Memory B cell (primary cell): ENCODE data around the gene CRB2.

Source experiments
- ATAC-seq: fragments of 150-1000 bp; cut with Tn5 transposase; 2 replicates; pipeline ENCODE4 v1.10.0; 2021; ENCODE audit warnings: low read depth, mild to moderate bottlenecking, moderate library complexity
- DNase-seq, 2 donors: peaks; one replicate each; pipeline ENCODE4 v3.0.0; 2022; ENCODE audit warnings: low spot score in 2 of 2
- H3K27ac Mint-ChIP-seq: one replicate; pipeline ENCODE4 v1.8.0; 2022; ENCODE audit warnings: mild to moderate bottlenecking, moderate library complexity, mixed read lengths
- H3K27me3 Mint-ChIP-seq: one replicate; pipeline ENCODE4 v1.8.0; 2022; ENCODE audit warnings: mixed read lengths
- H3K36me3 Mint-ChIP-seq: one replicate; pipeline ENCODE4 v1.8.0; 2022; ENCODE audit warnings: mild to moderate bottlenecking, mixed read lengths
- H3K4me1 Mint-ChIP-seq: one replicate; pipeline ENCODE4 v1.8.0; 2022; ENCODE audit warnings: mixed read lengths
- H3K4me3 Mint-ChIP-seq: one replicate; pipeline ENCODE4 v1.8.0; 2022; ENCODE audit warnings: mild to moderate bottlenecking, moderate library complexity, mixed read lengths
- H3K9me3 Mint-ChIP-seq: one replicate; pipeline ENCODE4 v1.8.0; 2022; ENCODE audit warnings: mixed read lengths

The CRB2 gene

GRCh38 chr9:123360161-123361085 is 4.4 kb downstream of the CRB2 start:
- Mint-ChIP-seq H3K36me3 (no peaks in the 10 kb centered on the region), H3K27ac (no peak overlapping the region), H3K9me3 (no peaks in the 10 kb centered on the region), H3K4me3 (no peak overlapping the region), H3K4me1 (peaks cover 9% of the 10 kb centered on the region), H3K27me3 (peaks cover 9% of the 10 kb centered on the region)
- peak; percentile 85 for ATAC-seq
- peak; percentile 36 to 48 for DNase-seq

GRCh38 chr9:123361086-123361730 is 5.2 kb downstream of the CRB2 start:
- Mint-ChIP-seq H3K27ac (no peak overlapping the region), H3K4me3 (no peak overlapping the region), H3K27me3 (peaks cover 9% of the 10 kb centered on the region), H3K4me1 (peaks cover 9% of the 10 kb centered on the region), H3K36me3 (no peaks in the 10 kb centered on the region), H3K9me3 (no peaks in the 10 kb centered on the region)
- DNase-seq, result no peak
- ATAC-seq, result no peak

GRCh38 chr9:123361731-123362510 is 5.9 kb downstream of the CRB2 start:
- Mint-ChIP-seq H3K4me1 (peaks cover 9% of the 10 kb centered on the region), H3K27ac (no peak overlapping the region), H3K9me3 (no peaks in the 10 kb centered on the region), H3K27me3 (peaks cover 9% of the 10 kb centered on the region), H3K4me3 (no peak overlapping the region), H3K36me3 (no peaks in the 10 kb centered on the region)
- no peak for ATAC-seq
- no peak for DNase-seq

- Mint-ChIP-seq H3K36me3 (no peaks in the 10 kb centered on the region), H3K27ac (no peak overlapping the region), H3K9me3 (no peaks in the 10 kb centered on the region), H3K27me3 (peaks cover 14% of the 10 kb centered on the region), H3K4me1 (peaks cover 9% of the 10 kb centered on the region), H3K4me3 (no peak overlapping the region)
- DNase-seq (no peak), ATAC-seq (no peak)
Observed at GRCh38 chr9:123362856-123363255, 6.9 kb downstream of the CRB2 start.

GRCh38 chr9:123364241-123364824 is 8.3 kb downstream of the CRB2 start:
- Mint-ChIP-seq H3K36me3 (no peaks in the 10 kb centered on the region), H3K27ac (no peak overlapping the region)
- DNase-seq, result no peak

GRCh38 chr9:123365287-123365880 is 9.4 kb downstream of the CRB2 start:
- ATAC-seq, result no peak
- H3K9me3 Mint-ChIP-seq, result no peaks in the 10 kb centered on the region
- no peak overlapping the region for H3K27ac Mint-ChIP-seq
- no peak overlapping the region for H3K4me3 Mint-ChIP-seq
- H3K27me3 Mint-ChIP-seq, result peaks cover 17% of the 10 kb centered on the region
- no peak for DNase-seq
- peaks cover 6% of the 10 kb centered on the region for H3K4me1 Mint-ChIP-seq
- H3K36me3 Mint-ChIP-seq, result no peaks in the 10 kb centered on the region

More at GRCh38 chr9:123364241-123364824, 8.3 kb downstream of the CRB2 start:
- Mint-ChIP-seq H3K4me3 (no peak overlapping the region), H3K9me3 (no peaks in the 10 kb centered on the region), H3K4me1 (peaks cover 9% of the 10 kb centered on the region), H3K27me3 (peaks cover 16% of the 10 kb centered on the region)
- ATAC-seq, result no peak

- Mint-ChIP-seq H3K4me3 (no peak overlapping the region), H3K27ac (no peak overlapping the region), H3K27me3 (peaks cover 17% of the 10 kb centered on the region), H3K4me1 (peaks cover 6% of the 10 kb centered on the region), H3K9me3 (no peaks in the 10 kb centered on the region), H3K36me3 (peaks cover under 1% of the 10 kb centered on the region)
- ATAC-seq, result no peak
- no peak for DNase-seq
Observed at GRCh38 chr9:123365881-123366528, 10.0 kb downstream of the CRB2 start.

GRCh38 chr9:123368023-123368422 is 12.0 kb downstream of the CRB2 start:
- no peak overlapping the region for H3K4me3 Mint-ChIP-seq
- DNase-seq, result no peak
- H3K27me3 Mint-ChIP-seq, result peaks cover 22% of the 10 kb centered on the region
- H3K36me3 Mint-ChIP-seq, result peaks cover 1% of the 10 kb centered on the region
- H3K9me3 Mint-ChIP-seq, result no peaks in the 10 kb centered on the region
- peaks cover 13% of the 10 kb centered on the region for H3K4me1 Mint-ChIP-seq
- ATAC-seq, result no peak
- H3K27ac Mint-ChIP-seq, result no peak overlapping the region

- Mint-ChIP-seq H3K4me3 (no peak overlapping the region), H3K9me3 (no peaks in the 10 kb centered on the region), H3K36me3 (peaks cover 1% of the 10 kb centered on the region), H3K27ac (no peak overlapping the region), H3K4me1 (peaks cover 13% of the 10 kb centered on the region), H3K27me3 (peaks cover 22% of the 10 kb centered on the region)
- ATAC-seq, result no peak
- DNase-seq, result no peak
Observed at GRCh38 chr9:123368536-123369153, 12.6 kb downstream of the CRB2 start.

- Mint-ChIP-seq H3K36me3 (peaks cover 1% of the 10 kb centered on the region), H3K27me3 (peaks cover 20% of the 10 kb centered on the region), H3K4me3 (no peak overlapping the region), H3K27ac (no peak overlapping the region), H3K9me3 (no peaks in the 10 kb centered on the region), H3K4me1 (peaks cover 8% of the 10 kb centered on the region)
- no peak for DNase-seq
- no peak for ATAC-seq
Observed at GRCh38 chr9:123369296-123369695, 13.3 kb downstream of the CRB2 start.

GRCh38 chr9:123370108-123370507 is 14.1 kb downstream of the CRB2 start:
- DNase-seq, result no peak
- Mint-ChIP-seq H3K27ac (no peak overlapping the region), H3K4me3 (no peak overlapping the region), H3K27me3 (peaks cover 26% of the 10 kb centered on the region), H3K36me3 (peaks cover 1% of the 10 kb centered on the region), H3K4me1 (peaks cover 7% of the 10 kb centered on the region), H3K9me3 (no peaks in the 10 kb centered on the region)
- ATAC-seq, result no peak

GRCh38 chr9:123370526-123371227 is 14.7 kb downstream of the CRB2 start:
- Mint-ChIP-seq H3K27me3 (peaks cover 27% of the 10 kb centered on the region), H3K27ac (no peak overlapping the region), H3K4me1 (peaks cover 7% of the 10 kb centered on the region), H3K36me3 (peaks cover 1% of the 10 kb centered on the region), H3K4me3 (no peak overlapping the region), H3K9me3 (no peaks in the 10 kb centered on the region)
- no peak for ATAC-seq
- DNase-seq, result no peak
